Measurements from ENCODE around the gene BPGM.

DNA sequence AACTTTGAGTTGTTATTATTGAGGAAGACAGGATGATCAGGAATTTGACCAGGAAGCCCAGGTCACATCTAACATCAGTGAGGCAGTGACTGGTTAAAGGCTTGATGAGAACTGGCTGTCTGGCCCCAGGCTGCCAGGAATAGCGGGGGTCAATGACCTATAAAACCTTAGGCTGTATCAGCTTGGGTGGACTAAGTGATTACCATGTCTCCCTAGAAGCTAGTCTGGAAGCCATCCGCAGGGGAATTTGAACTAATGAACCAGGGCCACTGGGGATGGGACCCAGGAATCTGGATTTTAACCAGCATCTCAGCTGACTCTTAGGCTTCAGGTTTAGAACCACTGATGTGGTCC lies 56.6 kb downstream of the BPGM start:
- TF ChIP-seq NCOA2 (IDR thresholded peaks at IDR 0.05; ENCODE audit: partially characterized antibody in 2 of 2), result no peak
- TF ChIP-seq ZNF551 (CRISPR knock-in tag; IDR thresholded peaks at IDR 0.05), result no peak
- TF ChIP-seq KLF13 (tag; IDR thresholded peaks at IDR 0.05; ENCODE audit: borderline replicate concordance, low read depth), result no peak
- TF ChIP-seq POLR2A (conservative IDR thresholded peaks at IDR 0.05), result no peak
- no peak for TF ChIP-seq ZNF184 (CRISPR knock-in tag; IDR thresholded peaks at IDR 0.05)
- TF ChIP-seq, protein P1, sequence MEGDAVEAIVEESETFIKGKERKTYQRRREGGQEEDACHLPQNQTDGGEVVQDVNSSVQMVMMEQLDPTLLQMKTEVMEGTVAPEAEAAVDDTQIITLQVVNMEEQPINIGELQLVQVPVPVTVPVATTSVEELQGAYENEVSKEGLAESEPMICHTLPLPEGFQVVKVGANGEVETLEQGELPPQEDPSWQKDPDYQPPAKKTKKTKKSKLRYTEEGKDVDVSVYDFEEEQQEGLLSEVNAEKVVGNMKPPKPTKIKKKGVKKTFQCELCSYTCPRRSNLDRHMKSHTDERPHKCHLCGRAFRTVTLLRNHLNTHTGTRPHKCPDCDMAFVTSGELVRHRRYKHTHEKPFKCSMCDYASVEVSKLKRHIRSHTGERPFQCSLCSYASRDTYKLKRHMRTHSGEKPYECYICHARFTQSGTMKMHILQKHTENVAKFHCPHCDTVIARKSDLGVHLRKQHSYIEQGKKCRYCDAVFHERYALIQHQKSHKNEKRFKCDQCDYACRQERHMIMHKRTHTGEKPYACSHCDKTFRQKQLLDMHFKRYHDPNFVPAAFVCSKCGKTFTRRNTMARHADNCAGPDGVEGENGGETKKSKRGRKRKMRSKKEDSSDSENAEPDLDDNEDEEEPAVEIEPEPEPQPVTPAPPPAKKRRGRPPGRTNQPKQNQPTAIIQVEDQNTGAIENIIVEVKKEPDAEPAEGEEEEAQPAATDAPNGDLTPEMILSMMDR (IDR thresholded peaks at IDR 0.05 in 2 of 3, conservative IDR thresholded peaks at IDR 0.05 in 1 of 3; ENCODE audit: insufficient read depth in 2 of 3, low read depth in 1 of 3, low read length in 3 of 3), result no peak
- TF ChIP-seq, protein P2, sequence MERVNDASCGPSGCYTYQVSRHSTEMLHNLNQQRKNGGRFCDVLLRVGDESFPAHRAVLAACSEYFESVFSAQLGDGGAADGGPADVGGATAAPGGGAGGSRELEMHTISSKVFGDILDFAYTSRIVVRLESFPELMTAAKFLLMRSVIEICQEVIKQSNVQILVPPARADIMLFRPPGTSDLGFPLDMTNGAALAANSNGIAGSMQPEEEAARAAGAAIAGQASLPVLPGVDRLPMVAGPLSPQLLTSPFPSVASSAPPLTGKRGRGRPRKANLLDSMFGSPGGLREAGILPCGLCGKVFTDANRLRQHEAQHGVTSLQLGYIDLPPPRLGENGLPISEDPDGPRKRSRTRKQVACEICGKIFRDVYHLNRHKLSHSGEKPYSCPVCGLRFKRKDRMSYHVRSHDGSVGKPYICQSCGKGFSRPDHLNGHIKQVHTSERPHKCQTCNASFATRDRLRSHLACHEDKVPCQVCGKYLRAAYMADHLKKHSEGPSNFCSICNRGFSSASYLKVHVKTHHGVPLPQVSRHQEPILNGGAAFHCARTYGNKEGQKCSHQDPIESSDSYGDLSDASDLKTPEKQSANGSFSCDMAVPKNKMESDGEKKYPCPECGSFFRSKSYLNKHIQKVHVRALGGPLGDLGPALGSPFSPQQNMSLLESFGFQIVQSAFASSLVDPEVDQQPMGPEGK (CRISPR knock-in tag; IDR thresholded peaks at IDR 0.05; ENCODE audit: borderline replicate concordance), result no peak
- TF ChIP-seq SNRNP70 (optimal IDR thresholded peaks at IDR 0.05; ENCODE audit: low read depth, low read length), result no peak
- TF ChIP-seq, protein P3, sequence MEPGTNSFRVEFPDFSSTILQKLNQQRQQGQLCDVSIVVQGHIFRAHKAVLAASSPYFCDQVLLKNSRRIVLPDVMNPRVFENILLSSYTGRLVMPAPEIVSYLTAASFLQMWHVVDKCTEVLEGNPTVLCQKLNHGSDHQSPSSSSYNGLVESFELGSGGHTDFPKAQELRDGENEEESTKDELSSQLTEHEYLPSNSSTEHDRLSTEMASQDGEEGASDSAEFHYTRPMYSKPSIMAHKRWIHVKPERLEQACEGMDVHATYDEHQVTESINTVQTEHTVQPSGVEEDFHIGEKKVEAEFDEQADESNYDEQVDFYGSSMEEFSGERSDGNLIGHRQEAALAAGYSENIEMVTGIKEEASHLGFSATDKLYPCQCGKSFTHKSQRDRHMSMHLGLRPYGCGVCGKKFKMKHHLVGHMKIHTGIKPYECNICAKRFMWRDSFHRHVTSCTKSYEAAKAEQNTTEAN (CRISPR knock-in tag; IDR thresholded peaks at IDR 0.05), result no peak
- TF ChIP-seq RCOR1 (IDR thresholded peaks at IDR 0.05; ENCODE audit: borderline replicate concordance in 1 of 2, low read depth in 2 of 2, low read length in 2 of 2), result no peak
- TF ChIP-seq, protein P4, sequence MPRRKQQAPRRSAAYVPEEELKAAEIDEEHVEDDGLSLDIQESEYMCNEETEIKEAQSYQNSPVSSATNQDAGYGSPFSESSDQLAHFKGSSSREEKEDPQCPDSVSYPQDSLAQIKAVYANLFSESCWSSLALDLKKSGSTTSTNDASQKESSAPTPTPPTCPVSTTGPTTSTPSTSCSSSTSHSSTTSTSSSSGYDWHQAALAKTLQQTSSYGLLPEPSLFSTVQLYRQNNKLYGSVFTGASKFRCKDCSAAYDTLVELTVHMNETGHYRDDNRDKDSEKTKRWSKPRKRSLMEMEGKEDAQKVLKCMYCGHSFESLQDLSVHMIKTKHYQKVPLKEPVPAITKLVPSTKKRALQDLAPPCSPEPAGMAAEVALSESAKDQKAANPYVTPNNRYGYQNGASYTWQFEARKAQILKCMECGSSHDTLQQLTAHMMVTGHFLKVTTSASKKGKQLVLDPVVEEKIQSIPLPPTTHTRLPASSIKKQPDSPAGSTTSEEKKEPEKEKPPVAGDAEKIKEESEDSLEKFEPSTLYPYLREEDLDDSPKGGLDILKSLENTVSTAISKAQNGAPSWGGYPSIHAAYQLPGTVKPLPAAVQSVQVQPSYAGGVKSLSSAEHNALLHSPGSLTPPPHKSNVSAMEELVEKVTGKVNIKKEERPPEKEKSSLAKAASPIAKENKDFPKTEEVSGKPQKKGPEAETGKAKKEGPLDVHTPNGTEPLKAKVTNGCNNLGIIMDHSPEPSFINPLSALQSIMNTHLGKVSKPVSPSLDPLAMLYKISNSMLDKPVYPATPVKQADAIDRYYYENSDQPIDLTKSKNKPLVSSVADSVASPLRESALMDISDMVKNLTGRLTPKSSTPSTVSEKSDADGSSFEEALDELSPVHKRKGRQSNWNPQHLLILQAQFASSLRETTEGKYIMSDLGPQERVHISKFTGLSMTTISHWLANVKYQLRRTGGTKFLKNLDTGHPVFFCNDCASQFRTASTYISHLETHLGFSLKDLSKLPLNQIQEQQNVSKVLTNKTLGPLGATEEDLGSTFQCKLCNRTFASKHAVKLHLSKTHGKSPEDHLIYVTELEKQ (CRISPR knock-in tag; IDR thresholded peaks at IDR 0.05), result no peak
- no peak for TF ChIP-seq SRF (CRISPR knock-in tag; IDR thresholded peaks at IDR 0.05)

Measured in K562 (cell line).